HG03442 (cell line): ENCODE data around the gene OLFML3.

Source experiments
- ATAC-seq: cut with Tn5 transposase; IDR thresholded peaks from one replicate; pipeline ENCODE4 v1.9.1; 2021; ENCODE audit warnings: mild to moderate bottlenecking, moderate library complexity; ENCODE audit not compliant: unreplicated experiment

OLFML3 gene

GRCh38 chr1:113978863-113979702, at the start of gene OLFML3:
Gene OLFML3 (plus strand): TSS chr1:113979474. CDS start chr1:113979517, 43 bp downstream.
- ATAC-seq, result no peak

GRCh38 chr1:113929750-113930498, 49.4 kb upstream of the OLFML3 start:
- ATAC-seq, result peak; percentile 28

- peak; percentile 31 for ATAC-seq
Measured at GRCh38 chr1:113930499-113931161, 48.6 kb upstream of the OLFML3 start.

GRCh38 chr1:113931451-113931851, 47.8 kb upstream of the OLFML3 start:
- ATAC-seq, result no peak

- no peak for ATAC-seq
Measured at GRCh38 chr1:113934006-113934405, 45.3 kb upstream of the OLFML3 start.

- no peak for ATAC-seq
Measured at GRCh38 chr1:113934511-113935055, 44.7 kb upstream of the OLFML3 start.

- ATAC-seq, result no peak
Measured at GRCh38 chr1:113935176-113935575, 44.1 kb upstream of the OLFML3 start.

- ATAC-seq, result no peak
Measured at GRCh38 chr1:113935970-113936369, 43.3 kb upstream of the OLFML3 start.

- no peak for ATAC-seq
Measured at GRCh38 chr1:113937146-113937545, 42.1 kb upstream of the OLFML3 start.

GRCh38 chr1:113938192-113938591, 41.1 kb upstream of the OLFML3 start:
- no peak for ATAC-seq

GRCh38 chr1:113940365-113941244, 38.7 kb upstream of the OLFML3 start:
- peak; percentile 68 for ATAC-seq

GRCh38 chr1:113941245-113941559, 38.1 kb upstream of the OLFML3 start:
- no peak for ATAC-seq

GRCh38 chr1:113942527-113942926, 36.7 kb upstream of the OLFML3 start:
- ATAC-seq, result no peak

- ATAC-seq, result no peak
Measured at GRCh38 chr1:113943028-113943811, 36.1 kb upstream of the OLFML3 start.

- no peak for ATAC-seq
Measured at GRCh38 chr1:113945329-113945728, 33.9 kb upstream of the OLFML3 start.

GRCh38 chr1:113946112-113946511, 33.2 kb upstream of the OLFML3 start:
- no peak for ATAC-seq

- ATAC-seq, result no peak
Measured at GRCh38 chr1:113946678-113947387, 32.4 kb upstream of the OLFML3 start.

- ATAC-seq, result no peak
Measured at GRCh38 chr1:113947388-113948107, 31.7 kb upstream of the OLFML3 start.
